Kidney (tissue), 14 donors: ENCODE data around the gene SMARCAL1. TPM values are rescaled to one million over a fixed set of nuclear protein-coding genes. Genes with fewer than 3 reads are reported as not detected.

Source experiments
- DNase-seq, 5 donors: peaks; one replicate each; pipeline ENCODE4 v3.0.0-alpha.2; 2013 to 2020
- FAIRE-seq: peaks from 2 replicates; lab custom pipeline; 2012; peaks lifted over from hg19 to GRCh38; lab: Jason Lieb, UNC
- H3K27ac ChIP-seq, 2 donors: one replicate each; pipeline ENCODE4 v1.7.0; 2013; ENCODE audit warnings: low read depth in 2 of 2, low read length in 2 of 2, inconsistent platforms in 1 of 2
- H3K27me3 ChIP-seq: one replicate; pipeline ENCODE4 v1.7.1; 2013; ENCODE audit warnings: low read length, inconsistent platforms; ENCODE audit not compliant: control insufficient read depth, insufficient read depth
- H3K36me3 ChIP-seq, 3 donors: one replicate each; pipeline versions ENCODE4 v1.7.0 to v1.7.1; 2013; ENCODE audit warnings: low read length in 3 of 3, control low read depth in 1 of 3, inconsistent platforms in 1 of 3; ENCODE audit not compliant: insufficient read depth in 3 of 3, control insufficient read depth in 2 of 3
- H3K4me1 ChIP-seq, 3 donors: one replicate each; pipeline versions ENCODE4 v1.7.0 to v1.7.1; 2013; ENCODE audit warnings: low read length in 3 of 3, inconsistent platforms in 1 of 3, low read depth in 1 of 3; ENCODE audit not compliant: control insufficient read depth in 2 of 3, insufficient read depth in 2 of 3
- H3K4me3 ChIP-seq, 3 donors: one replicate each; pipeline versions ENCODE4 v1.7.0 to v1.8.1; 2013; ENCODE audit warnings: low read length in 3 of 3, control low read depth in 1 of 3, inconsistent platforms in 1 of 3
- H3K9ac ChIP-seq, 3 donors: one replicate each; pipeline versions ENCODE4 v1.7.0 to v1.7.1; 2013; ENCODE audit warnings: low read length in 3 of 3, control low read depth in 1 of 3, inconsistent platforms in 1 of 3
- H3K9me3 ChIP-seq, 3 donors: one replicate each; pipeline versions ENCODE4 v1.7.0 to v1.7.1; 2013; ENCODE audit warnings: low read length in 3 of 3, control low read depth in 1 of 3, inconsistent platforms in 1 of 3; ENCODE audit not compliant: control insufficient read depth in 2 of 3, insufficient read depth in 1 of 3
- CTCF ChIP-seq: IDR thresholded peaks from 3 replicates; pipeline ENCODE4 v1.5.1; 2012; ENCODE audit warnings: mild to moderate bottlenecking, moderate library complexity, borderline replicate concordance; ENCODE audit not compliant: insufficient read depth; ENCODE audit errors: extremely low read depth
- intact Hi-C: fragments of 100-400 bp; cut with DNase I; formaldehyde crosslinking; loops from one replicate; pipeline ENCODE4 v1.11.1; 2022
- polyA plus RNA-seq: library from polyadenylated mRNA; stranded (reverse); fragments of 350-450 nt; fragmentation: Illumina TruSeq; extraction: RNeasy Lipid Tissue Mini Kit (QIAGEN cat#74804); gene quantifications from one replicate; pipeline ENCODE4 v1.2.3, GENCODE V29; 2014; ENCODE audit warnings: low read depth, low replicate concordance; ENCODE audit not compliant: insufficient read depth
- total RNA-seq: library from RNA; stranded (reverse); fragmentation: NEBNext Ultra II Directional; extraction: Animal tissue kit (Norgen Biotek cat#: 25700); gene quantifications from one replicate; pipeline ENCODE4 v1.2.1, GENCODE V29; 2021
- donor health status: control.
- donor health status: control.
- donor health status: control.
- donor health status: control.
- donor health status: control.
- donor health status: DM: yes; HTN: yes; CAD: no.
- donor health status: Normal renal cell carcinoma (clear cell type).

SMARCAL1 gene
- total and polyA plus RNA-seq, 2 donors from 2014 or later: 9.7 to 17.3 TPM

GRCh38 chr2:216486271-216486670 lies 74.0 kb downstream of the SMARCAL1 start:
- Histone ChIP-seq H3K9me3 (no peaks in the 10 kb centered on the region), H3K4me3 (no peak overlapping the region), H3K4me1 (no peaks in the 10 kb centered on the region), H3K9ac (no peak overlapping the region), H3K27me3 (no peaks in the 10 kb centered on the region), H3K27ac (no peak overlapping the region), H3K36me3 (no peaks in the 10 kb centered on the region)
- no peak for TF ChIP-seq CTCF
- no peak for DNase-seq
- no peak for FAIRE-seq
- intact Hi-C loops: no loop called here

GRCh38 chr2:216486708-216487107 lies 74.4 kb downstream of the SMARCAL1 start:
- DNase-seq (peak in 1 of 5 donors; percentile 17), FAIRE-seq (no peak)
- Histone ChIP-seq H3K4me1 (peaks cover 0 to under 1% (median 0%) of the 10 kb centered on the region in 3 donors), H3K27ac (no peak overlapping the region), H3K27me3 (no peaks in the 10 kb centered on the region), H3K36me3 (no peaks in the 10 kb centered on the region), H3K4me3 (no peak overlapping the region), H3K9ac (no peak overlapping the region), H3K9me3 (no peaks in the 10 kb centered on the region)
- no peak for TF ChIP-seq CTCF
- intact Hi-C loops: no loop called here

- no peak for TF ChIP-seq CTCF
- Histone ChIP-seq H3K9me3 (no peaks in the 10 kb centered on the region), H3K4me3 (no peak overlapping the region), H3K36me3 (no peaks in the 10 kb centered on the region), H3K4me1 (peaks cover 0 to 6% (median 3%) of the 10 kb centered on the region in 3 donors), H3K27ac (no peak overlapping the region), H3K27me3 (no peaks in the 10 kb centered on the region), H3K9ac (no peak overlapping the region)
- no peak for DNase-seq
- intact Hi-C loops: no loop called here
- no peak for FAIRE-seq
Measured at GRCh38 chr2:216490061-216490460, 77.8 kb downstream of the SMARCAL1 start.
